CD4-positive, CD25-positive, alpha-beta regulatory T cell (primary cell): ENCODE data around the gene DNAH7. TPM values are rescaled to one million over a fixed set of nuclear protein-coding genes. Genes with fewer than 3 reads are reported as not detected.

Experiments
- ATAC-seq, 2 donors: fragments of 150-1000 bp; cut with Tn5 transposase; one replicate each; pipeline ENCODE4 v1.10.0; 2021; ENCODE audit warnings: low read depth in 2 of 2, moderate number of reproducible peaks in 2 of 2, moderate library complexity in 1 of 2
- DNase-seq, 3 donors: peaks; one replicate each; pipeline versions ENCODE4 v3.0.0 to v3.0.0-alpha.2; 2012 to 2022; ENCODE audit warnings: mixed read lengths in 1 of 3
- H3K27ac ChIP-seq: one replicate; pipeline ENCODE4 v1.7.0; 2013; ENCODE audit warnings: mild to moderate bottlenecking, low read length; ENCODE audit not compliant: insufficient read depth, poor library complexity, severe bottlenecking
- H3K27me3 ChIP-seq: one replicate; pipeline ENCODE4 v1.7.0; 2013; ENCODE audit warnings: low read length; ENCODE audit not compliant: control insufficient read depth, insufficient read depth
- H3K36me3 ChIP-seq: one replicate; pipeline ENCODE4 v1.7.0; 2013; ENCODE audit warnings: mild to moderate bottlenecking, low read length, moderate library complexity; ENCODE audit not compliant: control insufficient read depth, insufficient read depth
- H3K4me1 ChIP-seq: 2 replicates; pipeline ENCODE4 v1.7.0; 2013; ENCODE audit warnings: mild to moderate bottlenecking, low read length; ENCODE audit not compliant: insufficient read depth, control insufficient read depth, poor library complexity, severe bottlenecking
- H3K4me3 ChIP-seq: one replicate; pipeline ENCODE4 v1.7.0; 2013; ENCODE audit warnings: low read depth, mild to moderate bottlenecking, low read length, moderate library complexity
- H3K9me3 ChIP-seq, 2 experiments: 1 replicate in 1 of 2; 2 replicates in 1 of 2; pipeline ENCODE4 v1.7.0; 2013; ENCODE audit warnings: low read length in 2 of 2, mild to moderate bottlenecking in 1 of 2, moderate library complexity in 1 of 2; ENCODE audit not compliant: control insufficient read depth in 2 of 2
- H3K27ac Mint-ChIP-seq, 3 donors: one replicate each; pipeline ENCODE4 v1.8.0; 2020 to 2022; ENCODE audit warnings: mild to moderate bottlenecking in 3 of 3, mixed read lengths in 3 of 3, moderate library complexity in 2 of 3
- H3K27me3 Mint-ChIP-seq: one replicate; pipeline ENCODE4 v1.8.0; 2022; ENCODE audit warnings: mild to moderate bottlenecking, mixed read lengths
- H3K36me3 Mint-ChIP-seq: one replicate; pipeline ENCODE4 v1.8.0; 2020; ENCODE audit warnings: mixed read lengths
- H3K4me1 Mint-ChIP-seq, 4 donors: one replicate each; pipeline ENCODE4 v1.8.0; 2020 to 2022; ENCODE audit warnings: mixed read lengths in 4 of 4, mild to moderate bottlenecking in 1 of 4
- H3K4me3 Mint-ChIP-seq, 4 donors: one replicate each; pipeline ENCODE4 v1.8.0; 2020 to 2022; ENCODE audit warnings: mild to moderate bottlenecking in 4 of 4, mixed read lengths in 4 of 4, moderate library complexity in 3 of 4
- H3K9me3 Mint-ChIP-seq, 7 donors: one replicate each; pipeline ENCODE4 v1.8.0; 2020 to 2022; ENCODE audit warnings: mixed read lengths in 7 of 7, mild to moderate bottlenecking in 3 of 7, moderate library complexity in 2 of 7
- polyA plus RNA-seq, 4 donors: library from polyadenylated mRNA; unstranded; fragments of 300-500 nt; fragmentation: Illumina TruSeq; gene quantifications; one replicate each; pipeline ENCODE4 v1.2.3, GENCODE V29; 2021
- total RNA-seq: library from RNA; stranded (reverse); gene quantifications from one replicate; pipeline ENCODE4 v1.2.3, GENCODE V29; 2022

The DNAH7 gene
- total and polyA plus RNA-seq, 5 donors from 2014 or later: not detected

DNA sequence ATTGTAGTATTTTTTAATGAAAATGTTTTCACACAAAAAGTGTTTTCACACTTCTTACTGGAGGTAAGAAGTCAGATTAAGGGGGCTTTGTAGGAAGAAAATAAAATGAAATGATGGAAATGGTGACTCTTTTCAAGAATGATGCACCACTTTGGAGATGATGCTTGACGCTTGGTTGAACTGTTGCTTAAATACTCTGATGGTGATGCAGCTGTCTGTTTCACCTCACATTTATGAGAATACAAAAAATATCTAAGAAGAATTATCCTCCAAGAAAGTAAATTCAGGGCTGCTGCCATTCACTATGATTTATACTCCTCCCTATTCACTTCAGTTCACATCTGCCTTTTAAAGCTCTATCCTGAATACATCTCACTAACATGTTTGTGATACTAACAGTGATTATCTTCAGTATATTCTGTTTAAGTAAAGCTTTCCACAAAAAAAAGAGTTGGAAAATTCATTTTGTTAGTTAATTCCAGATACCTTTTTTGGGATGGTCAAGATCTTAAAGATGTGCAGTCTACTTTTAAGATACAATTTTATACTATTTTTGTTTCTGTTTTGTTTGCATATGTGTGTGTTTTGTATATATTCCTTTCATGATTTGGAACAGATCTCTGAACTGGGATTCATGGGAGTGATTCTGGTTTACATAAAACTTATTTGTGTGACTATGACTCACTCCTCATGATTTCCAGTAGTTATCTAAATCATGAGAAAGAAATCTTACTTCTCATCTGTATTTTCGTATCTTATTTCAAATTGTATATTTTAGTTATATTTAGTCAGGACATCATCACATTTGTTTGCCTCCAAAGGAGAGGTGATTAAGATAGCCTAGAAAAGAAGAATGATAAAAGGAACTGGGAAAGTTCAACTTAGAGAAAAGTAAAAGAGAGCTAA, 358.5 kb downstream of the DNAH7 start:
- H3K27me3 ChIP-seq: no peaks in the 10 kb centered on the region
- Mint-ChIP-seq H3K36me3 (peaks cover 60% of the 10 kb centered on the region), H3K27ac (peak overlapping the region in 1 of 3 donors; percentile 57), H3K27me3 (no peaks in the 10 kb centered on the region), H3K9me3 (peaks cover 0 to 4% (median 0%) of the 10 kb centered on the region in 7 donors), H3K4me1 (peaks cover 16 to 29% (median 21%) of the 10 kb centered on the region in 4 donors), H3K4me3 (no peak overlapping the region)
- DNase-seq (no peak), ATAC-seq (no peak)
- H3K27ac ChIP-seq: no peak overlapping the region
- H3K4me1 ChIP-seq: no peaks in the 10 kb centered on the region
- H3K36me3 ChIP-seq: peaks cover 69% of the 10 kb centered on the region
- H3K9me3 ChIP-seq: no peaks in the 10 kb centered on the region
- no peak overlapping the region for H3K4me3 ChIP-seq

DNA sequence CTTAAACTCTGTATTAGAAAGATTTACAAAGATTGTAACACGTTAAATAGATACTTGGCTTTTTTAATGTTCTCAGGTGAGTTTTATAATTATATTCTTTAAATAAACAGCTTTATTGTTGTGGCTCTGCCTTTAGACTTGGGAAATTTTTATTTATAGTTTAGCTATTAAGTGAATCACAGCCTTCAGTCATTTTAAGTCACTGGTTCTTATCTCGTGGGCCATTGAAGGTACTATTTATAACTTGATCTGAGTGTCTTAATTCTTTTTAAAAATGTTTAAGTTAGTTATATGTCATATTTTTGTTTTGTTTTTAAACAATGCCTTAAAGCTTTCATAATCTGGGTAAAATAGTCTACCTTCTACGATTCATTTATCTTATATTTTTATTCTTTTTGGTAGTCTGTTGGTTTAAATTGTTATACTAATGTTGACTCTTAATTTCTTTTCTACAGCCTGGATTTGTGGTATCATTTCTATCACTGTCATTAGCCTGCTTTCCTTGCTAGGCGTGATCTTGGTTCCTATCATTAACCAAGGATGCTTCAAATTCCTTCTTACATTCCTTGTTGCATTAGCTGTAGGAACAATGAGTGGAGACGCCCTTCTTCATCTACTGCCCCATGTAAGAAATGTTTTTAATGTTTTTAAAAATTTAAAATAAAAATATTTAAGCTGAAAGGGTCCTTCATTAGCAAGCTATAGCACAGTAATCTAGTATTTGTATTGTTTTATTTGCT, 362.3 kb downstream of the DNAH7 start:
- DNase-seq (no peak), ATAC-seq (no peak)
- no peaks in the 10 kb centered on the region for H3K9me3 ChIP-seq
- no peaks in the 10 kb centered on the region for H3K4me1 ChIP-seq
- no peak overlapping the region for H3K4me3 Mint-ChIP-seq
- peaks cover 0 to 4% (median 0%) of the 10 kb centered on the region in 7 donors for H3K9me3 Mint-ChIP-seq
- peaks cover 56% of the 10 kb centered on the region for H3K36me3 Mint-ChIP-seq
- no peaks in the 10 kb centered on the region for H3K27me3 Mint-ChIP-seq
- no peak overlapping the region for H3K27ac Mint-ChIP-seq
- H3K27me3 ChIP-seq: no peaks in the 10 kb centered on the region
- peaks cover 27 to 39% (median 29%) of the 10 kb centered on the region in 4 donors for H3K4me1 Mint-ChIP-seq
- H3K4me3 ChIP-seq: no peak overlapping the region
- peaks cover 48% of the 10 kb centered on the region for H3K36me3 ChIP-seq
- no peak overlapping the region for H3K27ac ChIP-seq

DNA sequence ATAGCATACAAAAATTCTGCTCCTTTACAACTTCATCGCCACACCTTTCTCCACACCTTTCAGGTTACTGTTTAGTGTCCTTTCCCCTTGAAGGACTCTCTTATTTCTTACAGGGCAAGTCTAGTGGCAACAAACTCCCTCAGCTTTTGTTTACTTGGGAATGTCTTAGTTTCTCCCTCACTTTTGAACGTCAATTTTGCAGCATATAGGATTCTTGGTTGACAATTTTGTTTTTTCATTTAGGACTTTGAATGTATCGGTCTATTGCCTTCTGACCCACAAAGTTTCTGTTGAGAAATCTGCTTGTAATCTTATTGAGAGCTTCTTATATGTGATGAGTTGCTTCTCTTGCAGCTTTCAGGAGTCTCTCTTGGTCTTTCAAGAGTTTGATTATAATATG, 368.2 kb downstream of the DNAH7 start:
- Histone ChIP-seq H3K27ac (no peak overlapping the region), H3K4me1 (peaks cover 16% of the 10 kb centered on the region), H3K4me3 (no peak overlapping the region), H3K36me3 (peaks cover 23% of the 10 kb centered on the region), H3K27me3 (no peaks in the 10 kb centered on the region), H3K9me3 (peaks cover 7 to 12% of the 10 kb centered on the region in 2 experiments)
- H3K4me1 Mint-ChIP-seq: peaks cover 36 to 57% (median 49%) of the 10 kb centered on the region in 4 donors
- H3K4me3 Mint-ChIP-seq: no peak overlapping the region
- no peaks in the 10 kb centered on the region for H3K27me3 Mint-ChIP-seq
- peaks cover 2 to 23% (median 11%) of the 10 kb centered on the region in 7 donors for H3K9me3 Mint-ChIP-seq
- peaks cover 59% of the 10 kb centered on the region for H3K36me3 Mint-ChIP-seq
- ATAC-seq: no peak
- no peak overlapping the region for H3K27ac Mint-ChIP-seq
- no peak for DNase-seq

DNA sequence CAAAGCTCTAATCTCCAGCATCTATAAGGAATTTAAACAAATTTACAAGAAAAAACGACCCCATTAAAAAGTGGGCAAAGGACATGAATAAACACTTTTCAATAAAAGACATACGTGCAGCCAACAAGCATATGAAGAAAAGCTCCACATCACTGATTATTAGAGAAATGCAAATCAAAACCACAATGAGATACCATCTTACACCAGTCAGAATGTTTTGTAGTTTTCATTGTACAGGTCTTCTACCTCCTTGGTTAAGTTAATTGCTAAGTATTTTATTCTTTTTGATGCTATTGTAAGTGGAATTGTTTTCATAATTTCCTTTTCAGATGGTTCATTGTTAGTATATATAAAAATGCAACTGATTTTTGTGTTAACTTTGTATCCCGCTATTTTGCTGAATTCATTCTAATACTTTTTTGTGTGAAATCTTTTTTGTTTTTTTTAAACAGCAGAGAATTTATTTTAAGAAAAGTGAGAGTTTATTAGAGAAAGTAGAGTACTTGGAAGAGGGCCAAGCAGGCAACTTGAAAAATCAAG, 370.9 kb downstream of the DNAH7 start:
- H3K27ac ChIP-seq: no peak overlapping the region
- H3K27me3 ChIP-seq: no peaks in the 10 kb centered on the region
- peaks cover 7 to 12% of the 10 kb centered on the region in 2 experiments for H3K9me3 ChIP-seq
- H3K4me3 ChIP-seq: peak overlapping the region; percentile 22
- peaks cover 57% of the 10 kb centered on the region for H3K36me3 Mint-ChIP-seq
- peak in 1 of 3 donors; percentile 8 for DNase-seq
- peak overlapping the region in 3 of 4 donors; percentile 13 to 49 (median 20) for H3K4me3 Mint-ChIP-seq
- no peaks in the 10 kb centered on the region for H3K27me3 Mint-ChIP-seq
- no peak for ATAC-seq
- peaks cover 16% of the 10 kb centered on the region for H3K4me1 ChIP-seq
- peaks cover 2 to 28% (median 15%) of the 10 kb centered on the region in 7 donors for H3K9me3 Mint-ChIP-seq
- H3K4me1 Mint-ChIP-seq: peaks cover 44 to 72% (median 57%) of the 10 kb centered on the region in 4 donors
- H3K36me3 ChIP-seq: peaks cover 27% of the 10 kb centered on the region
- H3K27ac Mint-ChIP-seq: peak overlapping the region in 2 of 3 donors; percentile 27 to 28

DNA sequence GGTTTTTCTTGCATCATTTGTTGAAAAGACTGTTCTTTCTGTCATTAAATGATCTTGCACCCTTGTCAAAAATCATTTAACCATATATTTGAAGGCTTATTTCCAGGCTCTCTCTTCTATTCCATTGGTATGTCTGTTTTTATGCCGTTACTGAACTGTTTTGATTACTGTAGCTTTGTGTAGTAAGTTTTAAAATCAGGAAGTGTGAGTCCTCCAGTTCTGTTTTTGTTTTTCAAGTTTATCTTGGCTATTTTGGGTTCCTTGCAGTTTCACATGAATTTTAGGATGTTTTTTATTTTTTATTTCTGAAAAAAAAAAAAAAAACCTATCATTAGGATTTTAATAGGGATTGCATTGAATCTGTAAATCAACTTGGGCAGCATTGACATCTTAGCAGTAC, 372.6 kb downstream of the DNAH7 start:
- Mint-ChIP-seq H3K27me3 (no peaks in the 10 kb centered on the region), H3K27ac (no peak overlapping the region), H3K4me1 (peaks cover 53 to 78% (median 66%) of the 10 kb centered on the region in 4 donors), H3K9me3 (peaks cover 2 to 31% (median 17%) of the 10 kb centered on the region in 7 donors), H3K36me3 (peaks cover 65% of the 10 kb centered on the region), H3K4me3 (no peak overlapping the region)
- H3K36me3 ChIP-seq: peaks cover 28% of the 10 kb centered on the region
- peaks cover 7 to 12% of the 10 kb centered on the region in 2 experiments for H3K9me3 ChIP-seq
- ATAC-seq (no peak), DNase-seq (no peak)
- no peak overlapping the region for H3K4me3 ChIP-seq
- peaks cover 16% of the 10 kb centered on the region for H3K4me1 ChIP-seq
- no peak overlapping the region for H3K27ac ChIP-seq
- H3K27me3 ChIP-seq: no peaks in the 10 kb centered on the region

DNA sequence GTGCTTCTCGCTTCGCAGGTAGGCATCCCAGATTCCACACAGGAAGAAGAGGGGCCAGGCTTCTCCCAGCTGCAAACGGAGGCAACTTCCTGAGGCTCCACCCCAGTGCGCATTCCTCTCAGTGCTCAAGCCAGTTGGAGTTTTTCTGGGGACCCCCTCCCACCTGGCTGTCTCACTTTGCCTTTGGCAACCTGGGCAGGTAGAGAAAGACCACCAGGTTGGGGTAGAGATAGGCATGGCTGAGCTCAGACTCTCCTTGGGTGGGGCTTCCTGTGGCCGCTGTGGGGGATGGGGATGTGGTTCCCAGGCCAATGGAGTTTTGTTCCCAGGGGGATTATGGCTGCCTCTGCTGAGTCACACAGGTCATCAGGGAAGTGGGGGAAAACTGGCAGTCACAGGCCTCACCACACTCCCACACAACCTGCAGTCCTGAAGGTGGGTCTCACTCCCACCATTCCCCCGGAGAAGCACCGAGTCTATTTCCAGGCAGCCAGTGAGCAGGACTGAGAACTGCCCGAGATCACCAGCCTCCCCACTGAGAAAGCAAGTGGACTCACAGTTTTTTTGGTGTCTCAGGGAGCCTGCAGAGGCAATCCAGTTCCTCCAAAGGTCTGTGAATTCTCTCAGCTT, 373.5 kb downstream of the DNAH7 start:
- Mint-ChIP-seq H3K4me3 (no peak overlapping the region), H3K9me3 (peaks cover 2 to 30% (median 11%) of the 10 kb centered on the region in 7 donors), H3K27me3 (no peaks in the 10 kb centered on the region), H3K36me3 (peaks cover 68% of the 10 kb centered on the region), H3K27ac (peak overlapping the region in 1 of 3 donors; percentile 61), H3K4me1 (peaks cover 56 to 80% (median 66%) of the 10 kb centered on the region in 4 donors)
- peaks cover 16% of the 10 kb centered on the region for H3K4me1 ChIP-seq
- ATAC-seq: no peak
- H3K4me3 ChIP-seq: no peak overlapping the region
- H3K9me3 ChIP-seq: peaks cover under 1 to 6% of the 10 kb centered on the region in 2 experiments
- H3K27me3 ChIP-seq: no peaks in the 10 kb centered on the region
- H3K36me3 ChIP-seq: peaks cover 24% of the 10 kb centered on the region
- DNase-seq: no peak
- H3K27ac ChIP-seq: no peak overlapping the region

DNA sequence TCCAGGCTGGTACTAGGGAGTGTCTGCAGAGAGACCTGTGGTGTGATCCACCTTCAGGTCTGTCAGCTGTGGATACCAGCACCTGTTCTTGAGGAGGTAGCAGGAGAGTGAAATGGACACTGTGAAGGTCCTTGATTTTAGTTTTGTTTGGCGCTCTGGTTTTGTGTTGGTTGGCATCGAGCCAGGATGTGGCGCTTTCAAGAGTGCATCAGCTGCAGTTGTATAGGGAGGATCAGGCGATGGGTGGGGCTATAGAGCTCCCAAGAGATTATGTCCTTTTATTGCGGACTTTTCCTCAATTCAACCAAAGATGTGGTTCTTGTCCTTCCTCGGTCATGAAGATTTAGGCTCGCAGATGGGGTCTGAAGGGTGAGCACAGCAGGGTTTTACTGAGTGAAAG, 374.1 kb downstream of the DNAH7 start:
- Mint-ChIP-seq H3K36me3 (peaks cover 65% of the 10 kb centered on the region), H3K9me3 (peaks cover 2 to 24% (median 9%) of the 10 kb centered on the region in 7 donors), H3K27me3 (no peaks in the 10 kb centered on the region), H3K27ac (peak overlapping the region; percentile 53 to 72 (median 61)), H3K4me1 (peaks cover 56 to 77% (median 64%) of the 10 kb centered on the region in 4 donors), H3K4me3 (peak overlapping the region in 1 of 4 donors; percentile 42)
- Histone ChIP-seq H3K27me3 (no peaks in the 10 kb centered on the region), H3K9me3 (peaks cover 0 to under 1% of the 10 kb centered on the region in 2 experiments), H3K36me3 (peaks cover 20% of the 10 kb centered on the region), H3K4me3 (no peak overlapping the region), H3K4me1 (peaks cover 16% of the 10 kb centered on the region), H3K27ac (no peak overlapping the region)
- ATAC-seq: no peak
- no peak for DNase-seq
